GM12878 (cell line): Measurements from ENCODE around the gene VEGFB. TPM values are rescaled to one million over a fixed set of nuclear protein-coding genes. Genes with fewer than 3 reads are reported as not detected.

ENCODE experiments used
- ATAC-seq: fragments of 200-7000 bp; cut with Tn5 transposase; 3 replicates; pipeline ENCODE4 v1.9.1; 2020; ENCODE audit warnings: mild to moderate bottlenecking, moderate library complexity
- BruUV-seq: library from RNA; stranded (reverse); fragments of 400-500 nt; replicated peaks from 2 replicates; lab custom pipeline; 2021; lab: Mats Ljungman, UMichigan
- CTCF ChIA-PET: fragments of 300-600 bp; sonication (Branson Sonifier 250); formaldehyde crosslinking; extraction: SDS; loops from one replicate; lab custom pipeline; 2021; ENCODE audit warnings: inconsistent platforms; lab: Yijun Ruan, JAX
- POLR2A ChIA-PET: fragments of 350-600 bp; formaldehyde crosslinking; extraction: SDS; loops from one replicate; lab custom pipeline; 2021; ENCODE audit warnings: inconsistent platforms; lab: Charles Lee
- RAD21 ChIA-PET: fragments of 300-600 bp; sonication (Branson Sonifier 250); formaldehyde crosslinking; loops from one replicate; lab custom pipeline; 2023; ENCODE audit warnings: antibody characterized with exemption; ENCODE audit not compliant: unreplicated experiment; lab: Charles Lee
- SMC1A ChIA-PET: fragments of 300-600 bp; sonication (Branson Sonifier 250); formaldehyde crosslinking; loops from one replicate; lab custom pipeline; 2023; ENCODE audit not compliant: unreplicated experiment, uncharacterized antibody; lab: Charles Lee
- DNase-seq: peaks from one replicate; pipeline ENCODE4 v3.0.0-alpha.2; 2011; ENCODE audit warnings: low read depth, low spot score
- FAIRE-seq: peaks from 3 replicates; lab custom pipeline; 2011; peaks lifted over from hg19 to GRCh38; lab: Jason Lieb, UNC
- H2AFZ ChIP-seq: 2 replicates; pipeline ENCODE4 v1.6.0; 2011; ENCODE audit warnings: low read depth, low read length, control low read depth; ENCODE audit not compliant: control insufficient read depth
- H3K27ac ChIP-seq: 2 replicates; pipeline ENCODE4 v1.5.1; 2011; ENCODE audit warnings: control low read depth; ENCODE audit not compliant: control insufficient read depth, insufficient read depth
- H3K27me3 ChIP-seq, 2 experiments: replicated peaks in 1 of 2; 2 replicates each; pipeline versions ENCODE4 v1.6.0 to v1.6.1; 2011; ENCODE audit warnings: low read length in 1 of 2; ENCODE audit not compliant: control insufficient read depth in 2 of 2, insufficient read depth in 2 of 2
- H3K36me3 ChIP-seq, 2 experiments: 2 replicates each; pipeline ENCODE4 v1.5.1; 2011; ENCODE audit warnings: low read length in 1 of 2; ENCODE audit not compliant: control insufficient read depth in 2 of 2, insufficient read depth in 2 of 2
- H3K4me1 ChIP-seq: 2 replicates; pipeline ENCODE4 v1.6.1; 2011; ENCODE audit warnings: mild to moderate bottlenecking, low read length, moderate library complexity, mixed read lengths; ENCODE audit not compliant: control insufficient read depth, insufficient read depth
- H3K4me2 ChIP-seq: 2 replicates; pipeline ENCODE4 v1.6.0; 2011; ENCODE audit warnings: control low read depth; ENCODE audit not compliant: control insufficient read depth, insufficient read depth
- H3K4me3 ChIP-seq: fragments of 200-600 bp; sonication (generic); 2 replicates; pipeline ENCODE4 v1.5.1; 2016
- H3K79me2 ChIP-seq: 2 replicates; pipeline ENCODE4 v1.6.0; 2011; ENCODE audit warnings: low read length; ENCODE audit not compliant: control insufficient read depth, insufficient read depth
- H3K9ac ChIP-seq: 2 replicates; pipeline ENCODE4 v1.8.0; 2011; ENCODE audit warnings: low read length, control low read depth, mixed read lengths; ENCODE audit not compliant: control insufficient read depth, insufficient read depth
- H3K9me3 ChIP-seq: replicated peaks from 3 replicates; pipeline ENCODE4 v1.5.1; 2011; ENCODE audit warnings: mild to moderate bottlenecking, low read length; ENCODE audit not compliant: control insufficient read depth, insufficient read depth
- H4K20me1 ChIP-seq: 2 replicates; pipeline ENCODE4 v1.6.0; 2011; ENCODE audit not compliant: control insufficient read depth, insufficient read depth
- ASH2L ChIP-seq: fragments of 300-600, 200-600 bp; sonication (generic); IDR thresholded peaks from 2 replicates; pipeline ENCODE4 v1.6.1; 2017; ENCODE audit warnings: low read depth, mild to moderate bottlenecking, borderline replicate concordance
- ATF2 ChIP-seq: IDR thresholded peaks from 2 replicates; pipeline ENCODE4 v1.6.1; 2012; ENCODE audit warnings: low read length, inconsistent platforms
- BACH1 ChIP-seq: fragments of 450-650 bp; IDR thresholded peaks from 2 replicates; pipeline ENCODE4 v1.6.1; 2017; ENCODE audit warnings: mild to moderate bottlenecking, borderline replicate concordance
- BCL11A ChIP-seq: IDR thresholded peaks from 2 replicates; pipeline ENCODE4 v1.6.1; 2011; ENCODE audit warnings: low read depth, low read length
- CREB1 ChIP-seq: IDR thresholded peaks from 2 replicates; pipeline ENCODE4 v1.6.1; 2012; ENCODE audit warnings: low read depth, mild to moderate bottlenecking, inconsistent platforms
- FOXK2 ChIP-seq: fragments of 450-650 bp; IDR thresholded peaks from 2 replicates; pipeline ENCODE4 v1.6.1; 2017; ENCODE audit warnings: mild to moderate bottlenecking, moderate library complexity
- FOXM1 ChIP-seq: IDR thresholded peaks from 2 replicates; pipeline ENCODE4 v1.6.1; 2012; ENCODE audit warnings: low read depth, mild to moderate bottlenecking, inconsistent platforms, low read length, moderate library complexity
- GABPA ChIP-seq: IDR thresholded peaks from 2 replicates; pipeline ENCODE4 v1.6.1; 2014; ENCODE audit warnings: antibody characterized with exemption, low read depth, mild to moderate bottlenecking, inconsistent platforms
- HSF1 ChIP-seq: fragments of 150-350 bp; IDR thresholded peaks from 2 replicates; pipeline ENCODE4 v1.6.1; 2014; ENCODE audit warnings: mild to moderate bottlenecking, low read depth, low read length
- JUNB ChIP-seq: IDR thresholded peaks from 2 replicates; pipeline ENCODE4 v1.6.1; 2016; ENCODE audit warnings: antibody characterized with exemption, mild to moderate bottlenecking
- NFXL1 ChIP-seq: fragments of 450-650 bp; IDR thresholded peaks from 2 replicates; pipeline ENCODE4 v1.6.1; 2017; ENCODE audit warnings: antibody characterized with exemption, mild to moderate bottlenecking, borderline replicate concordance
- NR2C1 ChIP-seq: fragments of 450-650 bp; IDR thresholded peaks from 2 replicates; pipeline ENCODE4 v1.6.1; 2017; ENCODE audit warnings: antibody characterized with exemption, mild to moderate bottlenecking, moderate library complexity
- POLR2AphosphoS5 ChIP-seq: IDR thresholded peaks from 2 replicates; pipeline ENCODE4 v1.6.1; 2011; ENCODE audit warnings: mild to moderate bottlenecking, low read length, inconsistent platforms
- SIN3A ChIP-seq: IDR thresholded peaks from 2 replicates; pipeline ENCODE4 v1.6.1; 2012; ENCODE audit warnings: low read depth, low read length, improper control_type of control experiment
- TCF12 ChIP-seq: IDR thresholded peaks from 2 replicates; pipeline ENCODE4 v1.6.1; 2011; ENCODE audit warnings: low read depth, mild to moderate bottlenecking, low read length
- TCF7 ChIP-seq: IDR thresholded peaks from 2 replicates; pipeline ENCODE4 v1.6.1; 2014; ENCODE audit warnings: antibody characterized with exemption, borderline replicate concordance
- YBX1 ChIP-seq: fragments of 450-650 bp; IDR thresholded peaks from 2 replicates; pipeline ENCODE4 v1.6.1; 2016; ENCODE audit warnings: antibody characterized with exemption
- ZNF207 ChIP-seq: fragments of 450-650 bp; IDR thresholded peaks from 2 replicates; pipeline ENCODE4 v1.6.1; 2014; ENCODE audit warnings: antibody characterized with exemption, mild to moderate bottlenecking, borderline replicate concordance
- ZNF687 ChIP-seq: fragments of 450-650 bp; IDR thresholded peaks from 2 replicates; pipeline ENCODE4 v1.6.1; 2017; ENCODE audit warnings: mild to moderate bottlenecking, moderate library complexity
- WGBS: methylation state at CpG from one replicate; pipeline ENCODE4 v1.1.6; 2016; ENCODE audit warnings: low lambda C conversion rate; ENCODE audit not compliant: insufficient replicate concordance, insufficient coverage; ENCODE audit errors: missing lambda C conversion rate; 5-methylcytosine and 5-hydroxymethylcytosine counted together
- in situ Hi-C: fragments of 300-500 bp; cut with MboI; formaldehyde crosslinking; loops from 9 replicates; pipeline ENCODE4 v1.14.3; 2018; ENCODE audit warnings: mixed read lengths
- intact Hi-C: fragments of 100-400 bp; cut with micrococcal nuclease; formaldehyde crosslinking; loops from one replicate; pipeline ENCODE4 v1.14.2; 2022; ENCODE audit not compliant: unreplicated experiment
- polyA plus RNA-seq, 11 experiments: library from polyadenylated mRNA; depleted of rRNA in 4 of 11; unstranded in 6 of 11; stranded (reverse) in 5 of 11; fragments of >200 nt; fragmentation: Nextera tagmentation in 4 of 11; fragmentation: Illumina TruSeq in 1 of 11; extraction: Ambion mirVana in 4 of 11; extraction: Trizol in 1 of 11; gene quantifications; 1 replicate in 1 of 11; 2 replicates in 10 of 11; pipeline versions ENCODE4 v1.2.1 to v1.2.3, GENCODE V29; 2011 to 2016; ENCODE audit warnings: inconsistent platforms in 2 of 11, missing spikeins in 2 of 11, low read depth in 1 of 11
- total RNA-seq, 4 experiments: library from RNA; depleted of rRNA in 3 of 4; stranded (reverse); fragments of >200 nt in 3 of 4; fragmentation: Illumina TruSeq in 1 of 4; extraction: Trizol in 1 of 4; gene quantifications; 2 replicates each; pipeline versions ENCODE4 v1.2.1 to v1.2.3, GENCODE V29; 2013 to 2021

VEGFB gene
- total and polyA plus RNA-seq, 10 of the 15 experiments (the other 5 are each of a cell fraction or from before 2014, with no cell fraction given), result 7.0 to 75.8 (median 20.3) TPM

- Histone ChIP-seq H3K4me3 (peak overlapping the region; percentile 90), H3K9ac (peak overlapping the region; percentile 98), H3K79me2 (peaks cover 38% of the 10 kb centered on the region), H3K4me1 (peaks cover 20% of the 10 kb centered on the region), H3K27ac (peak overlapping the region; percentile 96), H4K20me1 (no peaks in the 10 kb centered on the region), H3K9me3 (no peaks in the 10 kb centered on the region), H2AFZ (peak overlapping the region; percentile 54), H3K36me3 (peaks cover 9% of the 10 kb centered on the region in 2 experiments), H3K27me3 (no peaks in the 10 kb centered on the region), H3K4me2 (peak overlapping the region; percentile 98)
- ChIA-PET SMC1A (interaction anchor here (1.0 to 5.4 kb wide), 7 partner anchors 10 to 75 kb away, joined by 3 to 56 read pairs (median 3); partner anchors contain the start of genes FERMT3 and FKBP2), RAD21 (interaction anchor here (0.8 to 3.3 kb wide), 10 partner anchors 10 to 109 kb away, joined by 3 to 34 read pairs (median 4); partner anchors contain the start of genes BAD, FERMT3, FKBP2 and PRDX5), CTCF (interaction anchor here (0.5 to 5.0 kb wide), 13 partner anchors 12 to 78 kb away, joined by 3 to 59 read pairs (median 4); partner anchors contain the start of genes FERMT3 and FKBP2), POLR2A (interaction anchor here (0.5 to 9.7 kb wide), 18 partner anchors 9 to 112 kb away, joined by 3 to 85 read pairs (median 6); partner anchors contain the start of genes BAD, FERMT3, FKBP2 and PPP1R14B)
- 1% methylated on average over 26 of the region's 26 CpGs for WGBS
- TSS peak; percentile 72 for BruUV-seq
- no peak for DNase-seq
- in situ Hi-C loops, result loop anchor here (25.0 kb wide), 1 partner anchor 1636 kb away; the partner anchor contains the start of genes CFL1, EFEMP2 and MUS81
- peak; percentile 84 for FAIRE-seq
- intact Hi-C loops, result no loop called here
- peak; percentile 67 for ATAC-seq
- TF ChIP-seq FOXM1, result no peak
- TF ChIP-seq GABPA, result no peak
- no peak for TF ChIP-seq HSF1
- TF ChIP-seq TCF7, result no peak
- TF ChIP-seq YBX1, result no peak
- no peak for TF ChIP-seq BACH1
- TF ChIP-seq BCL11A, result no peak
- TF ChIP-seq ZNF207, result no peak
- peak; percentile 67; the same call in 1 of the 2 replicates for TF ChIP-seq SIN3A
- no peak for TF ChIP-seq ATF2
- peak; percentile 73 for TF ChIP-seq ZNF687
- TF ChIP-seq JUNB, result no peak
- TF ChIP-seq POLR2AphosphoS5, result peak; percentile 33
- TF ChIP-seq ASH2L, result no peak
- 0 out of 2 replicates have a peak, but pooled peaks have one; percentile 36 for TF ChIP-seq TCF12
- no peak for TF ChIP-seq NR2C1
- TF ChIP-seq CREB1, result no peak
- no peak for TF ChIP-seq FOXK2
- TF ChIP-seq NFXL1, result no peak
Observed at GRCh38 chr11:64226507-64227051, 7.8 kb upstream of the VEGFB start.
